OCI-LY3 (cell line): Measurements from ENCODE around the gene LIFR.
"Not testable (repeated sequence)": the region's sequence is repeated elsewhere in the genome, so short reads cannot be mapped to it uniquely, and the experiment has no call there.

Experiments used
- H2AFZ ChIP-seq: fragments of 200-600, 300-600 bp; shearing (Covaris generic); 2 replicates; pipeline ENCODE4 v1.6.0; 2014; ENCODE audit warnings: antibody characterized with exemption, low read depth, low read length
- H3K27ac ChIP-seq: fragments of 200-600, 300-600 bp; sonication (generic); 2 replicates; pipeline ENCODE4 v1.5.1; 2014; ENCODE audit warnings: mild to moderate bottlenecking, low read length, moderate library complexity, mixed read lengths
- H3K27me3 ChIP-seq: fragments of 200-600, 300-600 bp; sonication (generic); 2 replicates; pipeline ENCODE4 v1.6.1; 2014; ENCODE audit warnings: low read depth, low read length, mixed read lengths
- H3K36me3 ChIP-seq: fragments of 200-600, 300-600 bp; sonication (generic); replicated peaks from 2 replicates; pipeline ENCODE3; 2014; ENCODE audit warnings: low read depth, low read length, mixed read lengths
- H3K4me1 ChIP-seq: fragments of 300-600, 200-600 bp; sonication (generic); 2 replicates; pipeline ENCODE4 v1.6.1; 2014; ENCODE audit warnings: low read length, mixed read lengths
- H3K4me2 ChIP-seq: fragments of 200-600, 300-600 bp; sonication (generic); 2 replicates; pipeline ENCODE4 v1.6.1; 2014; ENCODE audit warnings: low read length, mixed read lengths
- H3K4me3 ChIP-seq: fragments of 300-600, 200-600 bp; sonication (generic); 2 replicates; pipeline ENCODE4 v1.5.1; 2014; ENCODE audit warnings: antibody characterized with exemption, mild to moderate bottlenecking, low read length, moderate library complexity
- H3K79me2 ChIP-seq: fragments of 300-600, 200-600 bp; shearing (Covaris generic); 2 replicates; pipeline ENCODE4 v1.6.1; 2014; ENCODE audit warnings: mild to moderate bottlenecking, low read length, mixed read lengths
- H3K9ac ChIP-seq: fragments of 300-600, 200-600 bp; shearing (Covaris generic); 2 replicates; pipeline ENCODE4 v1.6.0; 2014; ENCODE audit warnings: mild to moderate bottlenecking, low read length, moderate library complexity
- H3K9me3 ChIP-seq: fragments of 200-600, 300-600 bp; shearing (Covaris generic); 2 replicates; pipeline ENCODE4 v1.6.1; 2014; ENCODE audit warnings: low read length, mixed read lengths; ENCODE audit not compliant: insufficient read depth
- H4K20me1 ChIP-seq: fragments of 200-600, 300-600 bp; sonication (generic); 2 replicates; pipeline ENCODE4 v1.6.1; 2016; ENCODE audit warnings: low read length, mixed read lengths; ENCODE audit not compliant: insufficient read depth
- CTCF ChIP-seq: fragments of 200-600, 300-600 bp; sonication (generic); IDR thresholded peaks from 2 replicates; pipeline ENCODE4 v1.5.1; 2014; ENCODE audit warnings: antibody characterized with exemption, low read length, low read depth
- EZH2phosphoT487 ChIP-seq: fragments of 200-600 bp; shearing (Covaris generic); IDR thresholded peaks from 2 replicates; pipeline ENCODE4 v1.6.1; 2018; ENCODE audit warnings: antibody characterized with exemption, mixed run types, low read depth

LIFR gene

GRCh38 chr5:38569180-38569579, 12.7 kb upstream of the LIFR start:
- Histone ChIP-seq H3K9me3 (no peaks in the 10 kb centered on the region), H3K4me2 (no peak overlapping the region), H3K4me3 (no peak overlapping the region), H3K79me2 (no peaks in the 10 kb centered on the region), H3K27me3 (no peaks in the 10 kb centered on the region; the same call in 1 of the 2 replicates), H3K9ac (no peak overlapping the region), H3K36me3 (no peaks in the 10 kb centered on the region), H2AFZ (no peak overlapping the region), H3K4me1 (no peaks in the 10 kb centered on the region), H4K20me1 (no peaks in the 10 kb centered on the region), H3K27ac (no peak overlapping the region)
- TF ChIP-seq EZH2phosphoT487, result no peak

- not testable (repeated sequence) for H3K9ac ChIP-seq
Measured at GRCh38 chr5:38567306-38567705, 10.9 kb upstream of the LIFR start.

GRCh38 chr5:38563624-38564023, 7.2 kb upstream of the LIFR start:
- Histone ChIP-seq H3K36me3 (no peaks in the 10 kb centered on the region), H3K27ac (no peak overlapping the region), H3K9ac (no peak overlapping the region), H3K4me1 (no peaks in the 10 kb centered on the region), H3K4me2 (no peak overlapping the region), H3K79me2 (no peaks in the 10 kb centered on the region), H4K20me1 (no peaks in the 10 kb centered on the region), H3K27me3 (no peaks in the 10 kb centered on the region), H2AFZ (no peak overlapping the region), H3K4me3 (no peak overlapping the region), H3K9me3 (no peaks in the 10 kb centered on the region)
- no peak for TF ChIP-seq CTCF
- no peak for TF ChIP-seq EZH2phosphoT487

More at GRCh38 chr5:38567306-38567705, 10.9 kb upstream of the LIFR start:
- H3K4me2 ChIP-seq, H3K4me3 ChIP-seq, H4K20me1 ChIP-seq, H3K27ac ChIP-seq, H3K9me3 ChIP-seq, H3K4me1 ChIP-seq, H3K79me2 ChIP-seq, H2AFZ ChIP-seq, H3K27me3 ChIP-seq, H3K36me3 ChIP-seq: not testable (repeated sequence)

GRCh38 chr5:38562444-38563210, 6.2 kb upstream of the LIFR start:
- no peak overlapping the region for H2AFZ ChIP-seq
- no peak for TF ChIP-seq CTCF
- no peak for TF ChIP-seq EZH2phosphoT487
- H3K4me3 ChIP-seq, result no peak overlapping the region
- no peaks in the 10 kb centered on the region for H4K20me1 ChIP-seq
- H3K36me3 ChIP-seq, result no peaks in the 10 kb centered on the region
- H3K9ac ChIP-seq, result no peak overlapping the region
- H3K4me1 ChIP-seq, result no peaks in the 10 kb centered on the region
- no peaks in the 10 kb centered on the region for H3K9me3 ChIP-seq
- H3K79me2 ChIP-seq, result no peaks in the 10 kb centered on the region
- no peak overlapping the region for H3K4me2 ChIP-seq
- H3K27ac ChIP-seq, result no peak overlapping the region
- no peaks in the 10 kb centered on the region for H3K27me3 ChIP-seq

GRCh38 chr5:38559428-38559827, 3.0 kb upstream of the LIFR start:
- no peaks in the 10 kb centered on the region for H3K27me3 ChIP-seq
- H3K9me3 ChIP-seq, result no peaks in the 10 kb centered on the region
- H3K4me3 ChIP-seq, result no peak overlapping the region
- H3K36me3 ChIP-seq, result no peaks in the 10 kb centered on the region
- no peak overlapping the region for H3K4me2 ChIP-seq
- H3K4me1 ChIP-seq, result no peaks in the 10 kb centered on the region
- H3K79me2 ChIP-seq, result no peaks in the 10 kb centered on the region
- TF ChIP-seq CTCF, result no peak
- no peak for TF ChIP-seq EZH2phosphoT487
- no peak overlapping the region for H3K9ac ChIP-seq
- H3K27ac ChIP-seq, result no peak overlapping the region
- H4K20me1 ChIP-seq, result no peaks in the 10 kb centered on the region
- no peak overlapping the region for H2AFZ ChIP-seq
